CD4-positive, alpha-beta T cell treated with Interleukin-4 for 4 hours (primary cell): ENCODE results near the gene TBCK.

Experiments
- DNase-seq: peaks from one replicate; pipeline ENCODE4 v3.0.0-alpha.2; 2020

TBCK gene

GRCh38 chr4:106105697-106106096 lies 210.3 kb downstream of the TBCK start:
- DNase-seq: no peak

- no peak for DNase-seq
These were observed 211.7 kb downstream of the TBCK start for GRCh38 chr4:106104276-106104675.

- DNase-seq: no peak
These were observed 219.6 kb downstream of the TBCK start for GRCh38 chr4:106096454-106096853.

- no peak for DNase-seq
These were observed 220.6 kb downstream of the TBCK start for GRCh38 chr4:106095408-106095807.

- no peak for DNase-seq
These were observed 223.5 kb downstream of the TBCK start for GRCh38 chr4:106092361-106093040.

GRCh38 chr4:106090826-106091225 lies 225.2 kb downstream of the TBCK start:
- DNase-seq: no peak

GRCh38 chr4:106083065-106083464 lies 232.9 kb downstream of the TBCK start:
- DNase-seq: no peak

- DNase-seq: no peak
These were observed 235.6 kb downstream of the TBCK start for GRCh38 chr4:106080376-106080775.

GRCh38 chr4:106079616-106080015 lies 236.4 kb downstream of the TBCK start:
- no peak for DNase-seq

- no peak for DNase-seq
These were observed 251.0 kb downstream of the TBCK start for GRCh38 chr4:106065018-106065417.

GRCh38 chr4:106063009-106063408 lies 253.0 kb downstream of the TBCK start:
- DNase-seq: no peak

- no peak for DNase-seq
These were observed 253.5 kb downstream of the TBCK start for GRCh38 chr4:106062452-106062875.

GRCh38 chr4:106058921-106059320 lies 257.1 kb downstream of the TBCK start:
- no peak for DNase-seq

- DNase-seq: no peak
These were observed 259.1 kb downstream of the TBCK start for GRCh38 chr4:106056914-106057313.

- no peak for DNase-seq
These were observed 264.5 kb downstream of the TBCK start for GRCh38 chr4:106051514-106051913.

- no peak for DNase-seq
These were observed 266.5 kb downstream of the TBCK start for GRCh38 chr4:106049490-106049889.

GRCh38 chr4:106048250-106048971 lies 267.6 kb downstream of the TBCK start:
- no peak for DNase-seq

- DNase-seq: no peak
These were observed 269.9 kb downstream of the TBCK start for GRCh38 chr4:106046083-106046482.

GRCh38 chr4:106041294-106042002 lies 274.6 kb downstream of the TBCK start:
- DNase-seq: no peak

- no peak for DNase-seq
These were observed 276.2 kb downstream of the TBCK start for GRCh38 chr4:106039796-106040195.

- DNase-seq: no peak
These were observed 277.1 kb downstream of the TBCK start for GRCh38 chr4:106038908-106039307.

- DNase-seq: no peak
These were observed 278.0 kb downstream of the TBCK start for GRCh38 chr4:106038012-106038411.

- no peak for DNase-seq
These were observed 279.2 kb downstream of the TBCK start for GRCh38 chr4:106036848-106037247.

GRCh38 chr4:106036334-106036733 lies 279.7 kb downstream of the TBCK start:
- DNase-seq: no peak
